ENCODE results near the gene ADD1.

- TF ChIP-seq ZNF274 (IDR thresholded peaks at IDR 0.05; ENCODE audit: low read depth, low read length): no peak
- no peak for TF ChIP-seq YY1 (IDR thresholded peaks at IDR 0.05; ENCODE audit: insufficient read depth, insufficient read length)
Observed at GRCh38 chr4:2817701-2818350, 25.8 kb upstream of the ADD1 start.

Data from NT2/D1 (cell line).